NB4 (cell line): ENCODE measurements around the gene LITAFD.

Source experiments
- CTCF ChIP-seq: IDR thresholded peaks from one replicate; pipeline ENCODE4 v1.5.1; 2012; ENCODE audit warnings: low read depth, low read length
- MYC ChIP-seq: IDR thresholded peaks from 2 replicates; pipeline ENCODE4 v1.6.1; 2011; ENCODE audit warnings: low read depth, low read length
- POLR2A ChIP-seq: IDR thresholded peaks from 2 replicates; pipeline ENCODE4 v1.6.1; 2011; ENCODE audit warnings: mild to moderate bottlenecking; ENCODE audit not compliant: insufficient read length; ENCODE audit errors: extremely low read depth

- TF ChIP-seq CTCF (no peak), POLR2A (no peak), MYC (no peak)
Observed at GRCh38 chr16:8887431-8887765, 5.2 kb downstream of the LITAFD start.
